HG03108 (cell line): ENCODE results near the gene CAMK2D.
"Not testable (repeated sequence)": the region's sequence is repeated elsewhere in the genome, so short reads cannot be mapped to it uniquely, and the experiment has no call there.

Source experiments
- ATAC-seq: cut with Tn5 transposase; IDR thresholded peaks from one replicate; pipeline ENCODE4 v1.9.1; 2021; ENCODE audit warnings: moderate library complexity; ENCODE audit not compliant: unreplicated experiment

CAMK2D gene

DNA sequence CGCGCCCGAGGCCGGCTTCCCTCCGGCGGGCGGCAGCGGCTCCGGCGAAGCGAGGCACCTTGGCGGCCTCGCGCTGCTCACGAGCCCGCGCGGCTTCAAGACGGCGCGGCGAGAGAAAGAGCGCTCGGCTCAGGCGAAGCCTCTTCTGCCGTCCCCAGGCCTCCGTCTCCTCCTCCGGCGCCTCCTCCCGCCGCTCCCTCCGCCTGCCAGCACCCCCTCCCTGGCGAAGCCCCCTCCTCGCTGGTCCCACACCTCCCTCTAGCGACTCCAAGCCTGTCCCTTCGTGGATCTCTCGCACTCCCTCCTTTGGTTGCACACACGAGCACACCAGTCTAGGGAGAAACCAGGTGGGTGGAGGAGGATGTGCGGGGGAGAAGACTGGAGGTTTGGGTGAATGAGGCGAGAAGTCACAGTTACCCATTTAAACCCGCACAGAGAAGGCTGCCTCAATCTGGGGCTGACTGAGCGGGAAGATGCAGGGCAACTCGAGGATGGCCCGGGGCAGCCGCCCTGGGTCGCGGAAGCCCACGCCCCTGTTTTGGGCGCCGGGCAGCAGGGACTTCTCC is at the start of gene CAMK2D:
TSS of gene CAMK2D (minus strand) at position 119 of the 566 bp plus-strand sequence. CDS start 670 bp downstream, outside the sequence.
- ATAC-seq: peak; percentile 43

- ATAC-seq: no peak
These were observed 49.4 kb upstream of the CAMK2D start for GRCh38 chr4:113810906-113811305.

DNA sequence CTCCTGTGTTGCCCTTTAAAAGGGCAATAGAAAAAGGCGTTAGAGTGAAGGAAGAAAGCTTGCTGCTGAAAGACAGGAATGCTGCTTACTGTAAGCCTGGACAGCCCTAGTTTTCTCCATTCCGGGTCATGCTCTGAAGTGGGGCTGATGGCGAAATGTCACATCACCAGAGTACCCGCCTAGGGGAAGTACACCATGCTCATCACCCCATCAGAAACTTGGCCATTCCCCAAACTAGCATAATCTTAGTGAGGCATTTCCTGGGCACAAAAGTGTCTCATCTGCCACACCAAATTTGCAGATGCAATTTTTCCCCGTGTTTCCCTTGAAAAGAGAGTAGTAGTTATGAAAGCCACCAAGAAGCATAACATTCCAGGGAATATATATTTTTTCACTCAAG is 47.8 kb upstream of the CAMK2D start:
- ATAC-seq: no peak

DNA sequence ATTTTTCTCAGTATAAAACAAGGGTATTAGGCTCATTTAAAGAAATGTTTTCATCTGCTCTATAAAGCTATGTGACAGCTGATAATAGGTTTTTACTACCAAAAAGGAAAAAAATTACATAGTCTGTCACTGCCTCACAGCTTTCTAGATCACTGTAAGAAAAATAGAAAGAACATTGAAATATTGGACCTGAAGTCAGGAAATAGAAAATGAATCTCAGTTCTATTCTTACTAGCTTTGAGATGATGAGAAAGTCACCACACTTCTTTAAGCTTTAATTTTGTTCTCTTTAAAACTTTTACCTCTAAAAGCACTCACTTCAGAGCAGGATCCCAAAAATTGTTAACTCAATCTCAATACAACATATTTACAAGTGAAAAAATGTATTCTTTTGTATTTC is 45.3 kb upstream of the CAMK2D start:
- ATAC-seq: no peak

DNA sequence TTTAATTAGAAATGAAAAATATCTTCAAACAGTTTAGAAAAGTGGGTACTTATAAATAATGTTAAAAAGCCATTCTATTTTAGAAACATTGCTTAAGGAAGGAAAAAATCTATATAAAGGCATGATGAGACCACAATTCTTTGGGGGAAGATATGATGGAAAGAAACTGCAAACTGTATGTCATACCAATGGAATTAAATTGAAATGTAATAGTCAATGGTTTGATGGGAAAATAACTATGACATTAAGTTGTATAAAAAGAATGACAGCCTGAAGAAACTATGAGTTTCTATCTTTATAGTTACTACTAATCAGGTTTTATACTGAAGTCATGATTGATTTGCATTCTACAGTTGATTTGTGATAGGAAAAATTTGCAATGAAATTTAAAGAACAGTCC is 40.3 kb upstream of the CAMK2D start:
- ATAC-seq: no peak

DNA sequence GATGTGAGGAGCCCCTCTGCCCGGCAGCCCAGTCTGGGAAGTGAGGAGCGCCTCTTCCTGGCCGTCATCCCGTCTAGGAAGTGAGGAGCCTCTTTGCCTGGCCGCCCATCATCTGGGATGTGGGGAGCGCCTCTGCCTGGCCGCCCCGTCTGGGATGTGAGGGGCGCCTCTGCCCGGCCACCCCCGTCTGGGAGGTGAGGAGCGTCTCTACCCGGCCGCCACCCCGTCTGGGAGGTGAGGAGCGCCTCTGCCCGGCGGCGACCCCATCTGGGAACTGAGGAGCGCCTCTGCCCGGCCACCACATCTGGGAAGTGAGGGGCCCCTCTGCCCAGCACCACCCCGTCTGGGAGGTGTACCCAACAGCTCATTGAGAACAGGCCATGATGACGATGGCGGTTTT is 34.8 kb upstream of the CAMK2D start:
- ATAC-seq: not testable (repeated sequence)

DNA sequence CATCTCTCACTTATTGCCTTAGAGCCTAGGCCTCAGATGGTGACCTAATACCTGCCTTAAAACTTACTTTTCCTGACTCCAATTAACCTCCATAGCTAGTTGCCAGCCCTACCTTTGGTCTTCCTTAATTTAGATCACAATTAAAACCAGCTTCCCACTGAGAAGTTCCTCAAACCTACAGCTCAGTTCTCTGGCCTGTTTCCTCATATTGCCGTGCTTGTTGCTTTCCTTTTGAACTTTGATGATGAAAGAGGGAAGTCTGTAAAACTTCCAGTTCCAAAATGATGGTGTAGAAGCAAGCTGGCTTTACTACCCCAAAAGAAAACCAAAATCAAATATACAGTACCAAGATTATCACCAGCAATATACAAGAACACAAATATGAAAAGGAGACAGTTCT is 28.9 kb upstream of the CAMK2D start:
- no peak for ATAC-seq

DNA sequence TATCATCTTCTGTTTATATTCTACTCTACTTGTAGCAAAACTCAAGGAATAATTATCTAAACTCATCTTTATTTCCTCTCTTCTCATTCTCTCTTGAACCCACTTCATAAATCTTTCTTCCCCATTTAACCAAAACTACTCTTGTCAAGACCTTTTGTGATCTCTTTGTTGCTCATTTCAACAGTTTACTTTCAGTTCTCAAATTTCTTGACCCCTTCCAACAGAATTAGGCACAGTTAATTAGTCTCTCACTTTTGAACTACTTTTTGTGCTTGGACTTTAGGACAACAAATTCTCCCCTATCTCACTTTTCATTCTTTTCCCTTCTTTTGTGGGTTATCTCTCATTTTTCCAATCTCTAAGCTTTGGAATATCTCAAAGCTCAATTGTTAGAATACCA is 27.4 kb upstream of the CAMK2D start:
- ATAC-seq: no peak

- ATAC-seq: no peak
These were observed 24.2 kb upstream of the CAMK2D start for GRCh38 chr4:113785781-113786180.

GRCh38 chr4:113784497-113785250 is 23.1 kb upstream of the CAMK2D start:
- no peak for ATAC-seq

GRCh38 chr4:113783701-113784100 is 22.2 kb upstream of the CAMK2D start:
- no peak for ATAC-seq

DNA sequence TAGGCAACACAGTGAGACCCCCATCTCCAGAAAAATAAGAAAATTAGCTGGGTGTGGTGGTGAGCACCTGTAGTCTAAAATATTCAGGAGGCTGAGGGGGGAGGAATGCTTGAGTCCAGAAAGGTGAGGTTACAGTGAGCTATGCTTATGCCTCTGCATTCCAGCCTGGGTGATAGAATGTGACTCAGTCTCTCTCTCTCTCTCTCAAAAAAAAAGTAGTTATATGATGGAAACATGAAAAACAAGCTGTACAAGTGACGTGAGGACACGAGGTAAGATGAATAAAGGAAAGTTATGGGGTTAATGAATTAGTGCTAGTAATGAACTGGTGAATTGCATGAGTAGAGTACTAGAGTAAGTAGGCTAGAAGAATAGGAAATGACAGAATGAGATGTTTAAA is 21.8 kb upstream of the CAMK2D start:
- ATAC-seq: no peak

DNA sequence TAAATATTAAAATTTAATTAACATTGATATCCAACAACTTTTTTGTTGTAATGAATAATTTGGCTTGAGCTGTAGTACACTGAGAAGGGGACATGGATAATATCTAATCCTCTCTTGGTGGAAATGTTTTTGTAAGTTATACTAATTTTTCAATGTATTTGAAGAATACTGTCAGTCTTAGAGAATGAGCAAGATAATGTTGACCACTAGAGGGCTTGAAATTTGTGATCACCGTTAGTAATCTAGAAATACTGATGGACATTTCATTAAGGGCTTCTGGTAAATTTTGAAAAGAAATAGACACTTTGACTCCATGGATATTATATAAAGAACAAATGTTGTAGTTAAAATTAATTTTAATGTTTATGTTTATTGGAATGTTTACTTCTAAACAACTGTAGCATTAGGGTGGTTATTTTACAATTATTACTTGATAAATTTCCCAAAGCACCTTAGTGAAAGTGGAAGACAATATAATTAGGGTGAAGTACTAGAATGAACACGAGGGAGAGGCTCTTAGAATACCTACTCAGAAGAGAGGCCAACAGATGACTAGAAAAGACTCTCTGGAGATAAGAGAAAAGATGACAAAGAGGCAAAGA is 20.0 kb upstream of the CAMK2D start:
- no peak for ATAC-seq

DNA sequence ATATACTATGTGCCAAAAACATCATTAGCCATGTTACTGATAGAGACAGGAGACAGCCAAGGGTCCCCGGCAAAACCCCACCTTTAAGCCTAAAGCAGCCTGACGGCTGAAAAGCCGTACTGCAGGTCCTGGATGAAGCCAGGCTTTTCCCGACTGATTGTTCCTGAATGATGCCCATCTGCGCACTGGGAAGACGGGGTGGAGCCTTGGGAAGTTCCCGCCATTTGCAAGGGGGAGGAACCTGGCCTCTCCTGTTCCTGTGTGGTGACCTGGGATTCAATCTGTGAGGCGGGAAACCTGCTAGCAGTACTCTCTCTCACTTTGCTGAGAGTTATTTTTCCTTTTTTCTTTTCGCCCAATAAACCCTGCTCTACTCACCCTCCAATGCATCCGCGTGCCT is 15.1 kb upstream of the CAMK2D start:
- no peak for ATAC-seq

DNA sequence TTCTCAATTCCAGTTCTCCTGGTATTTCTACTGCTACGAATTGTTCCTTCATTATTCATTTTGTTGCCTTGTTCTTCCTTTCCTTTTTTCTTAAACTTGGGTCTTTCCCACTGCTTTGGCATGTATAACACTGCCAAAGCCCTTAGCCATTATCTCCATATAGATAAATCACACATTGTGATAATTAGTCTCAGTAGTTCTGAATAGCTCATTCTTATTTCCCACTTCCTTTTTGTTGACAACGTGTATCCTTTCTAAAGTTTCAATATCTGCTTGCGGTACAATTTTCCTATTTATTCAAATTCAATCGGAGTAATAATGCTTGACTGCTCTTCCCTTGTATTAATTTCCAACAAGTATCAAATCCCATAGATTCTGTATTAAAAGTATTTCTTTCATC is 14.5 kb upstream of the CAMK2D start:
- ATAC-seq: no peak

DNA sequence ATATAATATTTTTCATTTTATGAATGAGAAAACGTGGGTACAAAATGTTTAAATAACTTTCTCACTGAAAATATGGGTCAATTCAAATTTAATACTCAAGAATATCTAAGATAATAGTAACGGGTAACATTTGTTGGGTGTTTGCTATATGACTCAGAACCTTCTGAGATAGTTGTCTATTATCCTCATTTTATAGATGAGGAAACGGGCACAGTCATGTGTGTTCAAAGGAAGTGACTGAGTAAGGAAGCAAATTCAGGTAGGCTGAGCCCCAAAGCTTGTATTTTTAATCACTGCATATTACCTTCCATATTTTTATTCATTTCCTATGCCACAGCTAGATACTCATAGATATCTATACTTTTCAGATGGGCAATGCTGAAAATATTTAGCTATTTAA is 12.2 kb upstream of the CAMK2D start:
- ATAC-seq: no peak

DNA sequence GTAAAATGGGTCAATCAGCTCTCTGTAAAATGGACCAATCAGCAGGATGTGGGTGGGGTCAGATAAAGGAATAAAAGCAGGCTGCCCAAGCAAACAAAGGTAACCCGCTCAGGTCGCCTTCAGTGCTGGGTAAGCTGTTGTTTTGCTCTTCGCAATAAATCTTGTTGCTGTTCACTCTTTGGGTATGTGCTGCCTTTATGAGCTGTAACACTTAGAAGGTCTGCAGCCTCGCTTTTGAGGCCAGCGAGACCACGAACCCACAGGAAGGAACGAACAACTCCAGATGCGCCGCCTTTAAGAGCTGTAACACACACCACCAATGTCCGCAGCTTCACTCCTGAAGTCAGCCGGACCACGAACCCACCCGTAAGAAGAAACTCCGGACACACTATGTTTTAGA is 11.5 kb upstream of the CAMK2D start:
- no peak for ATAC-seq

DNA sequence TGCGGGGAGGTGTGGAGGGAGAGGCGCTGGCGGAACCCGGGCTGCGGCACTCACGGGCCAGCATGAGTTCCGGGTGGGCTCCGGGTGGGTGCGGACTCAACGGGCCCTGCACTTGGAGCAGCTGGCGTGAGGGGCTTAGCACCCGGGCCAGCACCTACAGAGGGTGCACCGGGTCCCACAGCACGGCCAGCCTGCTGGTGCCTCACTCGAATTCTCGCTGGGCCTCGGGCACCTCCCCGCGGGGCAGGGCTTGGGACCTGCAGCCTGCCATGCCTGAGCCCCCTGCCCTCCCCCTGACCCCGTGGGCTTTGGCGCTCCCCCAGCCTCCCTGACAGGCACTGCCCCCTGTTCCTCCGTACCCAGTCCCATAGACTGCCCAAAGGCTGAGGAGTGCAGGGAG is 10.8 kb upstream of the CAMK2D start:
- no peak for ATAC-seq

DNA sequence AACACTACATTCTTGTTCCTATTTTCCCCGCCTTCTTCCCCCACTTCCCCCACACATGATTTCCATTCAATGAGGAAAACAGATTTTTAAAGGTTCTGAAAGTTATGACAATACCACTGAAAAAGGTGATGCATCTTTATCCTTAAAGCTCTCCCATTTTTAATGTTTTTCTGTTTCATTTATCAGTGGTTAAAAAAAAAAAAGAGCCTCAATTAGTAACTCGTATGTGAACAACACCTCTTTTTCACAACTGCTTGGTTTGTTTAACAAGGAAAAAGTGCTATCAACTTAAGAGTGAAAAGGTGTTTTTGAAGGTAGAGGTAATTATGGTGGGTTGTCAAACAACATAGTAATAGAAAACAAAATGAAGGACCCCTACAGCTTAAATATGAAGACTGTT is 8.2 kb upstream of the CAMK2D start:
- no peak for ATAC-seq

DNA sequence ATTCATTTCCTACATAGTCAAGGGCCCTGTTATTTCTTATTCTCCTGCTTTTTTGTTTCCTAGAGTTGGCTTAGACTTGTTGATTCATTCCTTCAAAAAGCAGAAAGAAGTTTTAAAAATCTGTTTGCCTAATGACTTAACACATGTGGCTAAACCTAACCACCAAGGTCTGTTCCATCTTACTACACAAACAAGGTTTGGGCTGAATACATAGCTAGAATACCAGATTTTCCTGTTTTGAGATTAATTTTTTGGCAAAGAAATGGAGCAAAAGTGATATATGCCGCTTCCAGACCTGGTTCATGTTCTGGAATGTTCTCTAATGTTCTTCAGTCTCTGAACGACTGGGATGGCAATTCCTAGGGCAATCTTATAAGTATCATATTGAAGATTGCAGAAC is 7.4 kb upstream of the CAMK2D start:
- no peak for ATAC-seq

DNA sequence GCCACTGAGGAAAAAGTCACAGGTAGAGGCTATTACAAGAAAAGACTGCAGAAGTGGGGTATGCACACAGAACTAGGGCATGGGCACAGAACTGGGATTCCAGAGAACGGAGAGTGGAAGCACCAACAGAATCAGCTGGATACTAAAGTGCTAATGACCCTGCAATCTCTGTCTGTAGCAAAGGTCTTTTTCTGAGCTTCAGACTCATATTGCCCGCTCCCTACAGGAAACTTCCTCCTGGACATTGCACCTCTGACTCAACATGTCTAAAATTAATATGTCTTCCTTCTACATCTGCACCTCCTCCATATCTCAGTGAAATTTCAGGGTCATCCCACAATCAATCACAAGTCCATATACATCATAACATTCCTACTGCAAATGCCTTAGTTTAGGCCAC is 5.3 kb upstream of the CAMK2D start:
- ATAC-seq: no peak

DNA sequence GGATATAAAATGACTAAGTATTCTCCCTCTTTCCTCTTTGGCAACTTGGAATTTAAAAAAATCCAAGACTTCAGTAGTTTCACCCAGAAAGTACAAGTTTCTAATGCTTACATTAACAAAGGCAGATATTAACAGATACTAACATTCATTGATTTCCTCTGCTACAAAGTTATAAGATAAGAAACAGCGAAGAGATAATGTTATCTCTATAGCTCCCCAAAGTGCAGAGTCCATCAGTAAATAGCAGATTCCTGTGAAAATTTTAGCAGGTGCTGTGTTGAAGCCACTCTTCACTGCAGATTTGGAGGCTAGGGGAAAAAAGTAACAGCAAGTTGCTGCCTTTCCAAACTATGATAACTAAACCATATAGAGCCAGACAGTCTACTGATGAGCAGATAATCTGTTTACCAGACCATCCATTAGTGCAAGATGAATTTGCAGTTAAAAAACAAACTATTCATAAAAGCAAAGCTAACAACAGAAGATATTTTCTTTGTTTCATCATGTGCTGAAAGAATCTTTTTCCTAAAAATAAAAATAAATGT is 3.3 kb upstream of the CAMK2D start:
- ATAC-seq: no peak
